Ishikawa (cell line): ENCODE data around the gene CACNB4.

ENCODE experiments used
- CEBPB ChIP-seq: IDR thresholded peaks from 2 replicates; pipeline ENCODE4 v1.6.1; 2012
- CREB1 ChIP-seq: IDR thresholded peaks from 2 replicates; pipeline ENCODE4 v1.6.1; 2012; ENCODE audit warnings: low read depth
- EGR1 ChIP-seq: IDR thresholded peaks from 2 replicates; pipeline ENCODE4 v1.6.1; 2012
- RAD21 ChIP-seq: IDR thresholded peaks from 2 replicates; pipeline ENCODE4 v1.6.1; 2012; ENCODE audit warnings: low read depth
- TAF1 ChIP-seq: IDR thresholded peaks from 2 replicates; pipeline ENCODE4 v1.6.1; 2012; ENCODE audit warnings: low read depth, mild to moderate bottlenecking
- YY1 ChIP-seq: IDR thresholded peaks from 2 replicates; pipeline ENCODE4 v1.6.1; 2012; ENCODE audit warnings: low read depth
- ZBTB7A ChIP-seq: IDR thresholded peaks from 2 replicates; pipeline ENCODE4 v1.6.1; 2012; ENCODE audit warnings: low read depth
- TF ChIP-seq, protein P1 (sequence below): IDR thresholded peaks from 2 replicates; pipeline ENCODE4 v1.6.1; 2012
- TF ChIP-seq, protein P2 (sequence below): IDR thresholded peaks from 2 replicates; pipeline ENCODE4 v1.6.1; 2012

DNA sequence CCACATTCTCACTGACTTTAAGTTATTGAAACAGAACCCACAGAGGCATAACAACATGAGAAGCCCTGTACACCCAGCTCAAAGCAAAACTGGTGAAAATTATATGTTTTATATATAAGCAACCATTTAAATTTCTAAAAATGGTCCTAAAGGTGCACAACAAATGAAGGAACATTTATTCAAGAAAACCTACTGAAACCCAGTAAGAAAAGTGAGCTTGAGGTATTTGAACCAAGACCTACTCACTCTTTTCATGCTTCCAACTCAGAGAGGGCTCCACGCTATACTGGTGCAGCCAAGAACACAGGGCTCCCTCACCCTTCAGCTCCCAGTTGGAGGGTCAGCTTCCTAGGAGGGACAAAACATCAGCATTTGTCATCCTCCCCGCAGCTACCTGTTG, 2.1 kb upstream of the CACNB4 start:
- TF ChIP-seq YY1 (no peak), CEBPB (no peak), EGR1 (no peak), CREB1 (no peak), RAD21 (no peak), TAF1 (no peak), ZBTB7A (no peak)
- TF ChIP-seq, protein P1, sequence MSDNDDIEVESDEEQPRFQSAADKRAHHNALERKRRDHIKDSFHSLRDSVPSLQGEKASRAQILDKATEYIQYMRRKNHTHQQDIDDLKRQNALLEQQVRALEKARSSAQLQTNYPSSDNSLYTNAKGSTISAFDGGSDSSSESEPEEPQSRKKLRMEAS, result no peak
- TF ChIP-seq, protein P2, sequence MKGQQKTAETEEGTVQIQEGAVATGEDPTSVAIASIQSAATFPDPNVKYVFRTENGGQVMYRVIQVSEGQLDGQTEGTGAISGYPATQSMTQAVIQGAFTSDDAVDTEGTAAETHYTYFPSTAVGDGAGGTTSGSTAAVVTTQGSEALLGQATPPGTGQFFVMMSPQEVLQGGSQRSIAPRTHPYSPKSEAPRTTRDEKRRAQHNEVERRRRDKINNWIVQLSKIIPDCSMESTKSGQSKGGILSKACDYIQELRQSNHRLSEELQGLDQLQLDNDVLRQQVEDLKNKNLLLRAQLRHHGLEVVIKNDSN, result no peak
